EL (cell line): ENCODE measurements around the gene PGA5.
"Not testable (repeated sequence)": the region's sequence is repeated elsewhere in the genome, so short reads cannot be mapped to it uniquely, and the experiment has no call there.

Experiments
- DNase-seq: peaks from one replicate; pipeline ENCODE4 v3.0.0-alpha.2; 2016

The PGA5 gene

DNA sequence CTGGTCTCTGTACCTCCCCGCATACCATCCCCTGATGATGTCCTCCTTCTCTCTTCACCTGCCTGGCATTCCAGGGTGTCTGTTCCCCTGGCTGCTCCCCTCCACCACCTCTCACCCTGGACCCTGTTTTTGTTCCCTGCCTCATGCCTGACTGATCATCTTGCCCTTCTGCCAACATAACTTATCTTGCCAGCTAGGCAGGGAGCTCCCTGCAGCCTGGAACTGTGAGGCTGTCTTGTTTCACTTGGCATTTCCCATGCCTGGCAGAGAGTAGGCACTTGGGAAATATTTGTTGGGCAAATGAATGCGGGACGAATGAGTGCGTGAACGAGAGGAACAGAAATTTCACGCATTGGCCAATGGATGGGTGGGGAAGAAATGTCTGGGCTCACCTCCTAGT lies 11.5 kb upstream of the PGA5 start:
- not testable (repeated sequence) for DNase-seq

GRCh38 chr11:61231033-61231432 lies 9.9 kb upstream of the PGA5 start:
- DNase-seq: not testable (repeated sequence)

DNA sequence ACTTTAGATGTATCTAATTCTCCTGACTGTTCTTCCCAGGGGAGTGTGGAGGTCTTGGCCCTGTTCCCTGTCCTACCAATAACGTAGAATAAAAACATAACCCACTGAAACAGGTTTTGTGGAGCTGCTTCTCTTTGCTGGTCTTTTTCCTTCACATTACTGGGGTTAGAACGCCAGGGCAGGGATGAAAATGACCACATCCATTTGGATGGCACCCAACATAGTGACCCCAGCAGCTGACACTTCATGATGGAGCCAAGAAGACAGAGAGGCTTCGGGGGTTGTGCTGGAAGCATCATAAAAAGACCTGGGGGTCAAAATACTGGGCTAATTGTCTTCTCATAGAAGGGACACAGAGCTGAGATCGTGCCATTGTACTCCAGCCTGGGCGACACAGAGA lies 9.4 kb upstream of the PGA5 start:
- not testable (repeated sequence) for DNase-seq

DNA sequence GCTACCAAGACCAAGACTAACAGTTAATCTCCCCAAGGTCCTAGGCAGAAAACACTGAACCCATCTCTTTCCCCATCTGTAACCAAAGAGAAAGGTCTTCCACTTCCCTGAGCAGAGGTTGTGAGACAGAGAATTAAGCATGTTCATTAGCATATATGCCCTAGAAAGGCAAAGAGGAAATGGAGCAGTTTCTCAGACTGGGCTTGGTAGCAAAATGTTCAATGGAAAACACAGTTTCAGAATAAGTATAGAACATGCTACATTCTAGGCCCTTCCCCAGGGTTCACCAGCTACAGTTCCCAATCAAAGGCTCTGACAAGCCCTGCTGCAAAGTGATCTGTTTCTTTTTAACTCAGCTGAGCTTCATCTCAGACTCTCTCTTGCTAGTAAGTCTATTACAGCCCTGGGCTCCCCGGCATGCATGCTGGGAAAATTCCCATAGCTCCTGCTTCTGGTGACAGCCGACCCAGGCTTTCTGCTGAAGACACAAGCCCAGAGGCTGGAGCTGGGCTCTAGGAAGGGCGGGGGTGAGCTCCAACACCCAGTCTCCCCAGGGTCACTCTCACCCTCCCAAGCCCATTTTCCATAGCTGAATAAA lies 8.3 kb upstream of the PGA5 start:
- not testable (repeated sequence) for DNase-seq

- DNase-seq: not testable (repeated sequence)
These were observed 3.8 kb upstream of the PGA5 start for GRCh38 chr11:61237130-61237529.

DNA sequence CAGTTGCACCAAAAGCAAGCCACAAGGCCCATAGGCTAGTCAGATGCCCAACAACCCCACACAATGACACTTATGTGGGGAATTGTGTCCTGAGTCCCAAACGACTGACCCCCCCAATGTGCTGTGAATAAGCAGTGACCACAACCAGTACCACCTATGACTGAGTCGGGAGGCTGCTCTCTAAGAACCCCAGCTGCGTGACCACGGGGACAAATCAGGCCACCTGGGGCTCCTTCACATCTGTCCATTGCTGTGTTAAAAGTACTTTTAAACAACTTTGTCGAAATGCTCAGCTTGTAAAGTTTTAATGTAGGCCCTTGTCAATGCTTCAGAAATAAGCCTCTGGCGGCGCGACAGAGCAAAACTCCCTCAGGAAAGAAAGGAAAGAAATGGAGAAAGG lies 687 bp upstream of the PGA5 start:
- DNase-seq: not testable (repeated sequence)

DNA sequence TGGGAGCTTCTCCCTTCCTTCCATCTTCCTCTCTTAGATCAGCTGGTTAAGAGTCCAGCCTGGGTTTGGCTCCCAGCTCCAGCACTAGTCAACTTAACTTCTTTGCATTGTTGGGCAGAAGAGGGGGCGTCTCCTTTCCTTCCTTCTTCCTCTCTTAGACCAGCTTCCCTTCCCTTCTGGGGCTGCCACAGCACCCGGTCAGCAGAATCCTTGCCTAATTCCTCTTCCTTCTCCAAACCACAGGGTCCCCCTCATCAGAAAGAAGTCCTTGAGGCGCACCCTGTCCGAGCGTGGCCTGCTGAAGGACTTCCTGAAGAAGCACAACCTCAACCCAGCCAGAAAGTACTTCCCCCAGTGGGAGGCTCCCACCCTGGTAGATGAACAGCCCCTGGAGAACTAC lies 551 bp downstream of the PGA5 start:
- not testable (repeated sequence) for DNase-seq

DNA sequence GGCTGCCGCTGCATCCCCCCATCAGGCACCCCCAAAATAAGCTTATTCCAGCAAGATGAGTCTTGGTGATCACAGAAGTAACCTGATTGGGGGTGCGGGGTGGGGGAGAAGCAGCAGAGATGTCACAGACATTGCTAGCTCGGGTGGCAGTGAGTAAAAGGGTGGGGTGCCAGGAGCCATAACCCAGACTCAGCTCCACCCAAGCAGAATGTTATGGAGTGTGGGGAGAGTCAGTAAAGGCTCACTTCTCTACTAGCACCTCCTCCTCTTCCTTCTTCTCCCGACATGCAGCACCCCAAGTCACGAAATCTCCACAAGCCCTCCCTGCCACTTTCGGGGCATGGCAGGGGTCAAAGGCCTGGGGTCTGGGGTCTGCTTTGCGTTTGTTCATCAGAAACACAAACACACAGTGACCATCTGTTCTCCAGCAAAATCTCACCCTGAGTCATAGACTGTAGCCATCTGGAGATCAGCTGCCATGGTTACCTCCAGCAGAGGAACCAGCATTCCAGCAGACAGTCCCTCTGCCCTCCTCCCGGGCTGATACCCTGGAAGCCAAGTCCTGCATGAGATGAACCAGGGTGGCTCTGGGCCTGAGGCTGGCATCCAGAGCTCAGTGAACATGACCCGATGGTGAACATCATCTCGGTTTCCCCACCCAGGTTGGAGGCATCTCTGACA lies 4.4 kb downstream of the PGA5 start:
- not testable (repeated sequence) for DNase-seq

- DNase-seq: not testable (repeated sequence)
These were observed 7.1 kb downstream of the PGA5 start for GRCh38 chr11:61248071-61248470.

GRCh38 chr11:61249201-61249600 lies 8.2 kb downstream of the PGA5 start:
- DNase-seq: not testable (repeated sequence)

DNA sequence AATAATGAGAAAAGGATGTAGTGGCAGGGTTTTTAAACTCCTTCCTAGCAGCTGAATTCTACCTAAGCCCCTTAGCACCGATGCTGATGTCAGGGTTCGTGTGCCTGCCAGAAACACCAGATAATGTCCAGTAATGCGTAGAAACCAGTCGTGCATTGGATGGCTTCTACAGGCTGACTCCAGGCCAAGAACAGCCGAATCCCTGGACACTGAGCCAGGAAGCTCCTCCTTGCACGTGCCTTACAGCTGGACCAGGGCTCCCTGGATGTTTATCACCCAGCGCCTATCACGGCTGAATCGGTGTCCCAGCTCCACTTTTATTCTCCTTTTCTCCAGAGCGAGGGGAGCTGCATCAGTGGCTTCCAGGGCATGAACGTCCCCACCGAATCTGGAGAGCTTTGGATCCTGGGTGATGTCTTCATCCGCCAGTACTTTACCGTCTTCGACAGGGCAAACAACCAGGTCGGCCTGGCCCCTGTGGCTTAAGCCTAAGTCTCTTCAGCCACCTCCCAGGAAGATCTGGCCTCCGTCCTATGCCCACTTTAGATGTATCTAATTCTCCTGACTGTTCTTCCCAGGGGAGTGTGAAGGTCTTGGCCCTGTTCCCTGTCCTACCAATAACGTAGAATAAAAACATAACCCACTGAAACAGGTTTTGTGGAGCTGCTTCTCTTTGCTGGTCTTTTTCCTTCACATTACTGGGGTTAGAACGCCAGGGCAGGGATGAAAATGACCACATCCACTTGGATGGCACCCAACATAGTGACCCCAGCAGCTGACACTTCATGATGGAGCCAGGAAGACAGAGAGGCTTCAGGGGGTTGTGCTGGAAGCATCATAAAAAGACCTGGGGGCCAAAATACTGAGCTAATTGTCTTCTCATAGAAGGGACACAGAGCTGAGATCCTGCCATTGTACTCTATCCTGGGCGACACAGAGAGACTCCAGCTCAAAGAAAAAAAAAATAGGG lies 10.1 kb downstream of the PGA5 start:
- DNase-seq: not testable (repeated sequence)

GRCh38 chr11:61252332-61252731 lies 11.4 kb downstream of the PGA5 start:
- DNase-seq: not testable (repeated sequence)

- peak; percentile 59 for DNase-seq
These were observed 13.5 kb downstream of the PGA5 start for GRCh38 chr11:61254403-61255025.

- DNase-seq: no peak
These were observed 15.9 kb downstream of the PGA5 start for GRCh38 chr11:61256710-61257482.

- DNase-seq: no peak
These were observed 17.6 kb downstream of the PGA5 start for GRCh38 chr11:61258546-61258945.

DNA sequence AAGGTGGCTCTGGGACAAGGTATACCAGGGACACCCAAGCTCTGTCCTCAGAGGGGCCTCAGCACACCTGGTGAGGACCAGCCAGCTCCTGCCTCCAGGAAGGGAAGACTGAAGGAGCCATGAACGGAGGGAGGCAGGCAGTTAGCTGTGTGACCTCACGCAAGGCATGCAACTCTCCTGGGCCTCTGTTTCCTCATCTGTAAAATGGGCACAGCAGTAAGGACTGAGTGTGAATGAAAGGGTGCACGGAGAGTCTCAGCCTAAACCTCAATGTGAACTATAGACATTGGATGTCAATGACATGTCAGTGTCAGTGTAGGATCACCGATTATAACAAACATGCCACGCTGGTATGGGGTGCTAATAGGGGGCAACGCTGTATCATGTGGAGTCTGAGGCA lies 18.4 kb downstream of the PGA5 start:
- no peak for DNase-seq

DNA sequence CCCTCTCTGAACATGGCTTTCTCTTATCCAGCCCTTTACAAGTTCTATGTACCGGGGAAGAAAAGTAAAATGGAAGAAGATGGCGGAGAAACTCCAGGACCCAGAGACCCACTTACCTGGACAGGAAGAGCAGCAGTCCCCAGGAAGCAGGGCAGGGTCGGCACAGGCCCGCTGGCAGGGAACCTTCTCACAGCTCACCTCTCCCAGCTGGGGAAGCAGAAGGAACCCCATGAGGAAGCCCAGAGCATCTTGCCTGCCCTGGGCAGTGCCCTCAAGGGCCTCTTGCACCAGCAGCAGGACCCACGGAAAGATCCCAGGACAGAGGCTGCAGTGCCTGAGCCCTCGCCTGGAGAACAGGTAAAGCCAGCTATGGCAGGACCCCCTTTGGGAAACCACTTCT lies 23.4 kb downstream of the PGA5 start:
- no peak for DNase-seq

- no peak for DNase-seq
These were observed 23.8 kb downstream of the PGA5 start for GRCh38 chr11:61264795-61265194.

- no peak for DNase-seq
These were observed 24.4 kb downstream of the PGA5 start for GRCh38 chr11:61265357-61265756.

- DNase-seq: peak; percentile 21
These were observed 25.6 kb downstream of the PGA5 start for GRCh38 chr11:61266602-61267001.

DNA sequence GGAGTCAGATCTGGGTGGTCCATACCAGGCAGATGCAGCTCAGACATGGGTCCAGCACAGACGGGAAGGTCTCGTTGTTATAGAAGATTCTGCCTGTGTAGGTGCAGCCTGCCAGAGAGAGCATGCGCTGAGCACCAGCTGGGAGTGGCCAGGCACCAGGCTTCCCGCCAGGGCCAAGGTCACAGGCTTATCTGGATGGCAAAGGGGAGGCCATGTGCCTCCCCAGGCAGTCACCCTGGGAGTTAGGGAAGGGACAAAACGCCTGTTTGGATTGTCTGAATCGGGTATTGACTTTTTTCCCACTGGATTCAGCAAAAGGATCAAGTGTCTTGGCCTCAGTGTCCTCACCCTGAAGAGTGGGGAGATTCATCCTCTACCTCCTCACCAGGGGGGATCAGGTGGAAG lies 26.5 kb downstream of the PGA5 start:
- no peak for DNase-seq

GRCh38 chr11:61268588-61269250 lies 27.7 kb downstream of the PGA5 start:
- no peak for DNase-seq
